Thoracic aorta (tissue), 2 donors: Measurements from ENCODE around the gene KITLG. TPM values are rescaled to one million over a fixed set of nuclear protein-coding genes. Genes with fewer than 3 reads are reported as not detected.

Experiments
- ATAC-seq: fragments of 150-250 bp; one replicate; pipeline ENCODE4 v1.8.0; 2017; ENCODE audit warnings: low read depth; ENCODE audit not compliant: insufficient number of reproducible peaks, low FRiP score
- DNase-seq: peaks from one replicate; pipeline ENCODE4 v3.0.0-alpha.2; 2020; ENCODE audit warnings: low spot score
- H3K27ac ChIP-seq, 2 donors: fragments of 200-600 bp; sonication (generic); 1 replicate in 1 of 2; 2 replicates in 1 of 2; pipeline ENCODE4 v1.5.1; 2016; ENCODE audit warnings: mild to moderate bottlenecking in 2 of 2, moderate library complexity in 2 of 2
- H3K27me3 ChIP-seq: fragments of 200-600 bp; sonication (generic); replicated peaks from 2 replicates; pipeline ENCODE4 v1.6.0; 2016; ENCODE audit warnings: mild to moderate bottlenecking; ENCODE audit not compliant: insufficient read depth
- H3K36me3 ChIP-seq: fragments of 200-600 bp; sonication (generic); one replicate; pipeline ENCODE4 v1.5.1; 2016
- H3K4me1 ChIP-seq, 2 donors: fragments of 200-600 bp; sonication (generic); 1 replicate in 1 of 2; 2 replicates in 1 of 2; pipeline versions ENCODE4 v1.5.1 to v1.6.0; 2016; ENCODE audit warnings: low read depth in 2 of 2, mild to moderate bottlenecking in 1 of 2; ENCODE audit not compliant: control insufficient read depth in 1 of 2
- H3K4me3 ChIP-seq: fragments of 200-600 bp; sonication (generic); 2 replicates; pipeline ENCODE4 v1.5.1; 2016; ENCODE audit warnings: mild to moderate bottlenecking
- H3K9me3 ChIP-seq: fragments of 200-600 bp; sonication (generic); 2 replicates; pipeline ENCODE4 v1.5.1; 2016
- total RNA-seq, 2 donors: library from RNA; depleted of rRNA; stranded (reverse); fragments of >200 nt; gene quantifications; one replicate each; pipeline versions ENCODE4 v1.1.0 to v1.2.3, GENCODE V29; 2016
- TF ChIP-seq, protein P1 (sequence below): fragments of 200-600 bp; sonication (generic); IDR thresholded peaks from one replicate; pipeline ENCODE4 v1.5.1; 2019; ENCODE audit warnings: antibody characterized with exemption

Gene KITLG
- total RNA-seq, 2 donors from 2014 or later, result 19.4 to 29.9 TPM

DNA sequence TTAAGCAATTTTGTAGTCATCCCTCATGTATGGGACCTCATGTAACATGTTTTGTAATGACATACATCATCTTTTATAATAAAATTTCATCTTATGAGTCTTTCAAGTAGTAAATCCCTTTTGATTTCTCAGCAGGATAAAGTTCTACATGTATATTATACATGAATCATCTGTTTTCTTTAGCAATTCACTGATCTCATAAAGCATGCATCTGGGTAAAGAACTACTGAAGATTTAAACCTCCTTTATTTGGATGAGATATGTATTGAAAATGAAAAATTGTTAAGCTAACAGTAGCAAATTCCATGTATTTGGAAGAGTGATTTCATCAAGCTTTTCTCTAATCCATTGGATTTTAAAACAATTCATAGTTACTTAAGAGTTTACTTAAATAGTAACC, 126.9 kb downstream of the KITLG start:
- DNase-seq (no peak), ATAC-seq (no peak)
- TF ChIP-seq, protein P1, sequence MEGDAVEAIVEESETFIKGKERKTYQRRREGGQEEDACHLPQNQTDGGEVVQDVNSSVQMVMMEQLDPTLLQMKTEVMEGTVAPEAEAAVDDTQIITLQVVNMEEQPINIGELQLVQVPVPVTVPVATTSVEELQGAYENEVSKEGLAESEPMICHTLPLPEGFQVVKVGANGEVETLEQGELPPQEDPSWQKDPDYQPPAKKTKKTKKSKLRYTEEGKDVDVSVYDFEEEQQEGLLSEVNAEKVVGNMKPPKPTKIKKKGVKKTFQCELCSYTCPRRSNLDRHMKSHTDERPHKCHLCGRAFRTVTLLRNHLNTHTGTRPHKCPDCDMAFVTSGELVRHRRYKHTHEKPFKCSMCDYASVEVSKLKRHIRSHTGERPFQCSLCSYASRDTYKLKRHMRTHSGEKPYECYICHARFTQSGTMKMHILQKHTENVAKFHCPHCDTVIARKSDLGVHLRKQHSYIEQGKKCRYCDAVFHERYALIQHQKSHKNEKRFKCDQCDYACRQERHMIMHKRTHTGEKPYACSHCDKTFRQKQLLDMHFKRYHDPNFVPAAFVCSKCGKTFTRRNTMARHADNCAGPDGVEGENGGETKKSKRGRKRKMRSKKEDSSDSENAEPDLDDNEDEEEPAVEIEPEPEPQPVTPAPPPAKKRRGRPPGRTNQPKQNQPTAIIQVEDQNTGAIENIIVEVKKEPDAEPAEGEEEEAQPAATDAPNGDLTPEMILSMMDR, result no peak
- no peaks in the 10 kb centered on the region for H3K9me3 ChIP-seq
- no peaks in the 10 kb centered on the region for H3K4me1 ChIP-seq
- no peaks in the 10 kb centered on the region for H3K27me3 ChIP-seq
- H3K27ac ChIP-seq, result no peak overlapping the region
- no peaks in the 10 kb centered on the region for H3K36me3 ChIP-seq
- no peak overlapping the region for H3K4me3 ChIP-seq

DNA sequence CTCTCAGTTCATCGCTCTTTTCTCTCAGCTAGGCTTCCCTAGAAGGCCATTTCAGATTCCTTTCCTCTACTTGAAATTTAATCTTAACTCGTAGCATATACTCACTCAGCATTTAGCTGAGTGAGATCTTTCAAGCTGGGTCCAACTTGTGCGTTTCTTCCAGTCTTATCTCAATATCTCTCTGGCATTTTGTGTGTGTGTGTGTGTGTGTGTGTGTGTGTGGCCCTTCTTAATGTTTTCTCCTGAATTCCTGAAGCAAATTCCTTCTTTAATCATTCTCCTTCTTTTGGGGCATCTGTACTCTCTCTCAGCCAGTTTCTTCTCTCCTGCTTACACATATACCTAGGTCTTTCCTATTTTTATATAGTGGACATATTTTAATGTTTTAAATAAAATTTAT, 129.1 kb downstream of the KITLG start:
- Histone ChIP-seq H3K4me3 (no peak overlapping the region), H3K9me3 (no peaks in the 10 kb centered on the region), H3K27ac (no peak overlapping the region), H3K27me3 (no peaks in the 10 kb centered on the region), H3K4me1 (no peaks in the 10 kb centered on the region), H3K36me3 (no peaks in the 10 kb centered on the region)
- no peak for DNase-seq
- no peak for ATAC-seq
- TF ChIP-seq, protein P1, result no peak

DNA sequence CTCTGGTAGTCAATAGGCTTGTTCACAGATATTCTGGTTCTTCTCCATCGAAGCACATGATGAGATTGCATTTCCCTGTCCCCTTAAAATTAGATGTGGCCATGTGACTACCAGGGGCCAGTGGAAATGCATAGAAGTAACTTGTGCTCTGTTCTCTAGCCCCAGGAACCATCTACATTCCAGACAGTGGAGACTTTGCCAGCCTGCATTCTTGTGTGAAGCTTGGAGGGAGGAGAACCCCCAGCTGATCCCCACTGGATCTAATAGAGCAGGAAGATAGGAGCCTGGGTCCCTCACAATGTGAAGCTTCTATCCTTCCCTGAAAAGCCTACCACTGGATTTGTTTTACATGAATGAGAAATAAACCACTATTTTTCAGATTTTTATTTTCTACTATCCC, 130.1 kb downstream of the KITLG start:
- Histone ChIP-seq H3K36me3 (no peaks in the 10 kb centered on the region), H3K4me1 (no peaks in the 10 kb centered on the region), H3K4me3 (no peak overlapping the region), H3K27ac (no peak overlapping the region), H3K9me3 (no peaks in the 10 kb centered on the region), H3K27me3 (no peaks in the 10 kb centered on the region)
- TF ChIP-seq, protein P1, result no peak
- DNase-seq, result no peak
- no peak for ATAC-seq

DNA sequence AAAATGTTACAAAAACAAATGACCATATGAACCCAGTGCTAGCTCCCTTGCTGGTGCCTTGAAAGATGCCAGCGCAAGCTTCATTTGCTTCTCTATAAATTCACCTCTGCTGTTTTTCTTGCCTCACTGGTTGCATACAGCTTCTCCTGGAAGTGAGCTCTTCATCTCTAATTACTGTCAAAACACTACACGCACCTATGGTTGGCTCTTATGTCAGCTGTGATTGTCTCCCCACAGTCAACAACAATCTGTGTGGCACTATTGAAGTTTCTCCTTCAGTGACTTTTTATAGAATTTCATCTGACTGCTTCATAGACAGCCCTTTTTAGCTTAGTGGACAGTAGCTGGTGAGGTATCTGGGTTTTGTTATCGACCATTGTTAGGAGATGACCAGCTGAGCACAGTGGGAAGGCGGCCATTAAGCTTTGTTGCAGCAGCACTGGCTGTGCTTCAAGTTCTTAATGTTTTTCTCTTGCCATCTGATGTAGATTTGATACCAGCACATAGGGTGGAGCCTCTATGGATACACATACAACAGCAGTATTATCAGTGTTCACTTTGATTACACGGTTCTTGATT, 131.8 kb downstream of the KITLG start:
- Histone ChIP-seq H3K27ac (no peak overlapping the region), H3K4me1 (no peaks in the 10 kb centered on the region), H3K4me3 (no peak overlapping the region), H3K27me3 (no peaks in the 10 kb centered on the region), H3K9me3 (no peaks in the 10 kb centered on the region), H3K36me3 (no peaks in the 10 kb centered on the region)
- DNase-seq (no peak), ATAC-seq (no peak)
- TF ChIP-seq, protein P1, result no peak

DNA sequence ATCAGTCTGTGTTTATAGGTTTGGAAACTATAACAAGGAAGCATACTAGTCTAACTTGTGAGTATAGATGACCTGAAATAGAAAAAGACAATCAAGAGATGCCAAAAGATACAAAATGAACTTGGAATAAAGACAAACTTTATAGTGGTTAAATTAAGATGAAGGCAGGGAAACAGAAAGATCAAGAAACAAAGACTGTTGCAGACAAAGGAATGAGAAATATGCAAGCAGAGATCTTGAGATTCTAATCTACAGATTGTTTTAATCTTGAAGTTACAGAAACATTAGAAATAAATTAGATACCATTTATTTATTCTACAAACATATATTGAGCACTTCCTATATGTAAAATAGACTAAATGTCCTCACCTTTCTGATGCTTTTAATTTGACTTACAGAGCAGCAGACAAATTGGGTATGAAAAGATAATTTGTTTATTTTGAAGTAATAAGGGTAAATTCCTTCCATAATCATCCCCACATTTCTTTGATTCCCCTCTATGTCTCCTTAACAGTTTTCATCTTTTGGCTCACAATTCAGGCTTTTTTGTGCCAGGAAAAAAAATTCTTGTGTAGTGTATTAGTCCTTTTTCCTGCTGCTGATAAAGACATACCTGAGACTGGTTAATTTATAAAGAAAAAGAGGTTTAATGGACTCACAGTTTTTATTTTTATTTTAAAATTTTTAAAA, 134.4 kb downstream of the KITLG start:
- DNase-seq, result no peak
- H3K9me3 ChIP-seq, result no peaks in the 10 kb centered on the region
- TF ChIP-seq, protein P1, result no peak

More for the DNA sequence above, 134.4 kb downstream of the KITLG start:
- H3K27me3 ChIP-seq, result no peaks in the 10 kb centered on the region
- no peak overlapping the region for H3K27ac ChIP-seq
- no peak for ATAC-seq
- no peaks in the 10 kb centered on the region for H3K36me3 ChIP-seq
- no peaks in the 10 kb centered on the region for H3K4me1 ChIP-seq
- H3K4me3 ChIP-seq, result no peak overlapping the region
